DMS114 treated with DMSO at 0.1 percent for 48 hours (cell line): Measurements from ENCODE around the gene NSUN2.
"Not testable (repeated sequence)": the region's sequence is repeated elsewhere in the genome, so short reads cannot be mapped to it uniquely, and the experiment has no call there.

Source experiments
- DNase-seq: peaks from one replicate; lab custom pipeline; 2025; ENCODE audit not compliant: unreplicated experiment; lab: John Stamatoyannopoulos, UW

NSUN2 gene

DNA sequence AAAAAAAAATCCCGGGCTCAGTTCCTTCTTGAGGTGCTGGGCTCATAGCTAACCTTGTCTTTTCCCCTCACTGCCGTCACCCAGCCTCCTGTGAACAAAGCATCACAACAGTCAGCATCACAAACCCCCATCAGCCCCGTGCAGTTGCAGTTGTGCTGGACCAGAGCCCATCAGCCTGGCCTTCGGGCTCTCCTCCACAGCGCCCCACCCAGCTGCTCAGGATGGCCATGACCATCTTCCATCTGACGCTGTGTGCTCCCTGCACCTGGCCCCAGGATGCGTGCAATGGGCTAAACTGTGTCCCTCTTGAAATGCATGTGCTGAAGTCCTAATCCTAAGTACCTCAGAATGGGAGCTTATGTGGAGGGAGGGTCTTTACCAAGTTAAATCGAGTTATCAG lies 48.1 kb downstream of the NSUN2 start:
- no peak for DNase-seq

- no peak for DNase-seq
Measured at GRCh38 chr5:6584101-6584645, 48.7 kb downstream of the NSUN2 start.

DNA sequence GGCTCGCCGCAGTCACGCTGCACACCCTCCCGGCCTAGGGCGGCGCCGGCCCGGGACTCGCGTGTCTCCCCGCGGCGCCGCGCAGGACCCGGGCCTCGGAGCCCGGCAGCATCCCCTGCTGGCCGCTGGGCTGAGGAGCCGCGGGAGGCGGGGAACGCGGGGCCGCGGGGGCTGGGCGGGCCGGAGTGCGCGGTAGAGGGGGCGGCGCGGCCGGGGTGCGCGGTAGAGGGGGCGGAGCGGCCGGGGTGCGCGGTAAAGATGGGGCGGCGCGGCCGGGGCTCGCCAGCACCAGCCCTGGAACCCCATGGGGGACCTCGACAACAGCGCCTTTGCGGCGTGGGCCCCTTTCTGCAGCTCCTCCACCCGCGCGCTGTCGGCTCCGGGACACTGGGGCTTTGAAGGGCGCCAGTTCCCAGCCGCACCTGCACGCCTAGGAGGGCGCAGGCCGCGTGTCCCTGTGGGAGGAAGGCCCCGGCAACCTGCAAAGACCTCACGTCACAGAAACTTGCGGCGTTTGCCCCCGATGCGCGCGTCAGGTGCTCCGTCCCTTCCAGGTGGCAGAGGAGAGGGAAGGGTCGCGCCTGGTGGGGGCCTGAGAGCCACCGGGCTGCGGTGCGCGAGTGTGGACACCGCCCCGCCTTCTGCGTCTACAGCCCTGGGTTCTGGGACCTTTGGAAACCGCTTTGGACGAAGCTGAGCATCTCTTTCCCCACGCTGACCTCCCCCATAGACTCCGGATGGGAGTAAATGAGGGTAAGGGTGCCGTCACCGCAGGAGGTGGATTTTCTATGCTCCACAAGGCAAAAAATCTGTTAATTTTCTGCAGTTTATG lies 49.6 kb downstream of the NSUN2 start:
- no peak for DNase-seq

- DNase-seq = no peak
Measured at GRCh38 chr5:6582507-6583048, 50.3 kb downstream of the NSUN2 start.

GRCh38 chr5:6581559-6582426 lies 51.1 kb downstream of the NSUN2 start:
- DNase-seq = no peak

DNA sequence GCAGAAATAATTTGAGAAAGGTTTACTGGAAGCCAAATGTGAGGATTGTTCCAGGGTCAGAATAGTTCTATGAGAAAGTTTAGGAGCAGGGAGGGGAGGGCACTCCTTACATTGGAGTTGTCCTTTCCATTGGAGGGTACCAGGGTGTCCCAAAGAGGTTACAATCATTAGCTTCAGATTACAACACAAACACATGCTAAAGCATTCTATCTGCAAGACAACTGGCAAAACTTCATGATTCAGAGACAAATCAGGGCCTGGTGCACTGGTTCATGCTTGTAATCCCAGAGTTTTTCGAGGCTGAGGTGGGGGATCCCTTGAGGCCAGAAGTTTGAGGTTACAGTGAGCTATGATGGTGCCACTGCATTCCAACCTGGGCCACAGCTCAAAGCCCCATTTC lies 51.8 kb downstream of the NSUN2 start:
- no peak for DNase-seq

DNA sequence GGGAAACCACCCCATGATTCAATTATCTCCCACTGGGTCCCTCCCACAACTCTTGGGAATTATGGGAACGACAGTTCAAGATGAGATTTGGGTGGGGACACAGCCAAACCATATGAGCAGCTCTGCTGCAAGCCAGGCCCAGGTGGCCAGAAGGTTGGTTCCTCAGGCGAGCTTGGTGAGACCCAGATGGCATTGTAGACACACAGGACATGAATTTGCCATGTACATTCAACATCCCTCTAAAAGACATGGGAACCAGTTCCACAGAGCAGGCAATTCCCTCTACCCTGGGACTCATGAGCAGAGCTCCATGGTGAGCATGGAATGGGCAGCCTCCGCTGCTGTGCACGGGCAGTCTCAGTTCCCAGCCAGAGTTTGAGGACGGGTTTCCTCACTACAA lies 53.3 kb downstream of the NSUN2 start:
- DNase-seq = no peak

GRCh38 chr5:6578676-6579343 lies 54.0 kb downstream of the NSUN2 start:
- DNase-seq = no peak

DNA sequence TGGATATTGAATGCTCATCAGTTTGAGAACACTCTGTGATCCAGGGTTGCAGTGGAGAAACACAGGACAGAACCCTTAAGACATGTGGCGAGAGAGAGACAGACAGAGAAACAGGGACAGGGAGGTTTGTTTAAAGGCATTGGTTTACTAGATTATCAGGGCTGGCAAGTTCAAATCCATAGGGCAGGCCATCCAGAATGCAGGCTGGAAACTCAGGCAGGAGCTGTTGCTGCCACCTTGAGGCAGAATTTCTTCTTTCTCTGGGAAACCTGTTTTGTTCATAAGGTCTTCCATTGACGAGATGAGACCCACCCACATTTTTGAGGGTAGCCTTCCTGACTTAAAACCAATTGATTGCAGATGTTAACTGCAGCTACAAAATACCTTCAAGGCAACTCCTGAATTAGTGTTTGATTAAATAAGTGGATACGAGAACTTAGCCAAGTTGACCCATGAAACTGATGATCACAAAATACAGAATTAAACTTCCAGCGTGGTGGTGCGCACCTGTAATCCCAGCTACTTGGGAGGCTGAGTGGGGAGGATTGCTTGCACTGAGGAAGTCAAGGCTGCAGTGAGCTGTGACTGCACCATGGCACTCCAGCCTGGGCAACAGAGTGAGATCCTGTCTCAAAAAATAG lies 55.9 kb downstream of the NSUN2 start:
- DNase-seq = peak; percentile 36

- no peak for DNase-seq
Measured at GRCh38 chr5:6574537-6575245, 58.2 kb downstream of the NSUN2 start.

- DNase-seq = no peak
Measured at GRCh38 chr5:6574111-6574510, 58.7 kb downstream of the NSUN2 start.

DNA sequence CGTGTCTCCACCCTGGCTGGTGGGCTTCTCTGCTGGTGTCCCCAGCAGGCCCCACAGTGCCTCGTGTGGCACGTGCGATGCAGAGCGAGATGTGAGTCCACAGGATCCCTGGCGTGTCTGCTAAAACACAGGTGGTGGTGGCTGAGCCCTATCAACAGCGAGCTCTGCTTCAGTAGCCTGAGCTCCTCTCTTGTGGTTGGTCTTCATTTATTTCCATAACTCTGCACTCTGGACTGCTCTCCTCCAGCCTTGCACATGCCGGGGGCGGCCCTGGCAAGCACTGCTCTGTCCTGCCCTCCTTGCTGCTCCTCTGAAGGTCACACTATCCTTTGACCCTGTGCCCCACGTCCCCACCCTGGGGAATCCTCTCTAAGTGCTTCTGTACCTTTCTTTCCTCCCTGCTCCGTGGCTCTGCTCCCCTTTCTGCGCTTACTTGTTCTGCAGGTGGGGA lies 59.2 kb downstream of the NSUN2 start:
- no peak for DNase-seq

- no peak for DNase-seq
Measured at GRCh38 chr5:6572825-6573380, 59.9 kb downstream of the NSUN2 start.

DNA sequence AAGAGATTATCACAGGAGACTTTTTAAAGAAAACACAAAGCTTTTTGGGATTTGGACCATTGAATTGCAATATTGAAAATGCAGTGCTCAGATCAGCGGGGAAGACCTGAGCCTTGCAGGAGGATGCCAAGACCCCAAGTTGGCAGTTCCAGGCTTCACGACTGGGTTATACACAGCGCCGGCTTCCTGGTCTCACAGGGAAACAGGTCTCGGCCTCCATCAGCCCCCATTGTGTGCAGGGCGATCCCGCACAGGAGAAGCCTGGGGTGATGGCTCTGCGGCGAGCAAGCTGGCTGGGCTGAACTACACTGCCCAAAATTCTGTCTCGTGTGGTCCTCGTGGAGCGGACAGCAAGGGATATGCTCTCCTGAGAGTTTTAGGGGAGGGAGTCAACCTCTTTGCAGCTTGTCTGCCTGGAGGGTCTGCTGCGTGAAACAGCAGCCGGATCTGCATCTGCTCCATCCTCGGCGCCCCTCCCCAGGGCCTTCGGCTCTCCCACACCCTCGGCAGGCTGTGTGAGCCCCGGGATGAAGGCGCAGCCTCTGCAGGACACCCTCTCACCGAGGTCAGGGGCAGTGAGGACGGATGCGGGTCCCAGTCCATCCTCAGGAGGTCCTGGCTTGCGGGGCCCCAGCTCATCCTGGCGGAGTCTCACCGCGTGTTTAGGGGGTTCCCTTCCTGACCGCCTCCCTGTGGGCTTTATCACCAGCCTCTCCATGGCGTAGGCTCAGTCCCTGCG lies 60.6 kb downstream of the NSUN2 start:
- no peak for DNase-seq

GRCh38 chr5:6571607-6572006 lies 61.2 kb downstream of the NSUN2 start:
- not testable (repeated sequence) for DNase-seq

DNA sequence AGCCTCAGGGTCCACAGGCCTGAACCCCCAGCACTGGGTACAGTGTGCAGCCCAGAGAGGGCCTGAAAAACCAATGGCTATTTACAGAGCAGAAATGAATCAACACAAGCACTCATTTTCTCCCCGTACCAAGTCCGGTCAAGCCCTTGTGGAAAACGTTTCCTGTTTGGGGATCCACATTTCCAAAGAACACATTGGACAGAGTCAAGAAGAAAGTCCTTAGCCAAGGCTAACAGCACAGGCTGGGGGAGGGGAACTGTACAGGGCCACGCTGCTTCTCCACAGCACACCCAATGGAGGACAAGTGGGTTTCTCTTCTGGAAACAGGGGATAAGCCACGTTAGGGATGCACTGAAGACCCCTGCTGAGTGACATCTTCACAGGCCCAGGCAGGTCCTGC lies 62.3 kb downstream of the NSUN2 start:
- no peak for DNase-seq

- no peak for DNase-seq
Measured at GRCh38 chr5:6568889-6569288, 64.0 kb downstream of the NSUN2 start.

DNA sequence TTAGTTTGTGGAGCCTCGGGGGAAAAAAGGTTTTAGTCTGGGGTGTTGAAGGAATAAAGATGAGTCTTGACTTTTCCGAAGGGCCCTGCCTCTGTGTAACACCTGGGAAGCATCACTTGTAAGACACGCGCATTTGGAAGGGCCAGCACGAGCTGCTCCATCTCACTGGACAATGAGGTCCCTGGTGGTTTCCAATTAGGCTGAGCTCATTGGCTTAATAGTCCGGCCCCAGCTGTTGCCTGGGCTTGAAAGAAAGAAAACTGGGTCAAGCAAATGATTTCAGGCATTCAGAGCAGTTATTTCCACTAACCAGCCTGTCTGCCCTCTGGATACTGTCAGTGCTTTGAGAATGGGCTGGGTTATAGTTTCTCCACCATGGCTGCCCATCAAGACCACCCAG lies 64.5 kb downstream of the NSUN2 start:
- DNase-seq = no peak

DNA sequence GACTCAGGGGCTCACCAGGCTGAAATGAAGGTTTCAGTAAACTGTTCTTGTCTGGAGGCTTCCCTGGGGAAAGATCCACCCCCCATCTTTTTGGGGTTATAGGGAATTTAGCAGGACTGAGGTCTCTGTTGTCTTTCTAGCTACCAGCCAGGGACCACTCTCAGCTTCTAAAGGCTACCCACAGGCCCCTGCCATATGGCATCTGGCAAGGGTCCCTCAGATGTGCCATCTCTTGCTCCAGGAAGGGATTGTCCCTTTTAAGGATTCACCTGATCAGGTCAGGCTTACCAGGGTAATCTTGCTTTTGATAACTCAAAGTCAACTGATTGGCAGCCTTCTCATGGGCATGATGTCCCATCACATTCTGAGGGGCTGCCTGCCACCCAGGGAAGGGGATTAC lies 65.0 kb downstream of the NSUN2 start:
- no peak for DNase-seq
